K562 (cell line): ENCODE measurements around the gene ATG7. TPM values are rescaled to one million over a fixed set of nuclear protein-coding genes. Genes with fewer than 3 reads are reported as not detected.

Experiments
- ATAC-seq: fragments of 200-7000 bp; cut with Tn5 transposase; 3 replicates; pipeline ENCODE4 v1.9.1; 2020; ENCODE audit warnings: moderate library complexity
- BruUV-seq: library from RNA; stranded (reverse); fragments of 400-500 nt; replicated peaks from 2 replicates; lab custom pipeline; 2021; lab: Mats Ljungman, UMichigan
- CTCF ChIA-PET: fragments of 300-600 bp; formaldehyde crosslinking; extraction: SDS; loops from one replicate; lab custom pipeline; 2021; ENCODE audit warnings: low intra/inter-chr PET ratio; lab: Yijun Ruan, JAX
- POLR2A ChIA-PET: fragments of 300-600, 350-650 bp; sonication (Branson Sonifier 250); formaldehyde crosslinking; extraction: SDS; loops from one replicate; lab custom pipeline; 2021; ENCODE audit warnings: antibody characterized with exemption, inconsistent platforms; lab: Yijun Ruan, JAX
- DNase-seq, 4 experiments: peaks; one replicate each; pipeline versions ENCODE4 v3.0.0 to v3.0.0-alpha.2; 2011 to 2018; ENCODE audit warnings: low spot score in 3 of 4, mixed read lengths in 3 of 4; ENCODE audit errors: extremely low read depth in 1 of 4
- FAIRE-seq: peaks from 2 replicates; lab custom pipeline; 2011; peaks lifted over from hg19 to GRCh38; lab: Jason Lieb, UNC
- H2AFZ ChIP-seq: 2 replicates; pipeline ENCODE4 v1.6.0; 2011; ENCODE audit warnings: low read depth, low read length, control low read depth, inconsistent platforms
- H3K27ac ChIP-seq: fragments of 200-600 bp; 3 replicates; pipeline ENCODE4 v1.8.0; 2011; ENCODE audit warnings: low read depth, mild to moderate bottlenecking, control low read depth, inconsistent platforms, low read length, moderate library complexity, mixed read lengths; ENCODE audit errors: extremely low read depth
- H3K27me3 ChIP-seq, 2 experiments: fragments of 300-600 bp in 1 of 2; 2 replicates in 1 of 2; 3 replicates in 1 of 2; pipeline versions ENCODE4 v1.6.0 to v1.8.0; 2011; ENCODE audit warnings: inconsistent platforms in 2 of 2, low read length in 2 of 2, mild to moderate bottlenecking in 1 of 2, mixed read lengths in 1 of 2, moderate library complexity in 1 of 2; ENCODE audit not compliant: control insufficient read depth in 2 of 2, insufficient read depth in 2 of 2
- H3K36me3 ChIP-seq: fragments of 300-600 bp; 3 replicates; pipeline ENCODE4 v1.8.0; 2011; ENCODE audit warnings: mild to moderate bottlenecking, low read length, inconsistent platforms; ENCODE audit not compliant: control insufficient read depth, insufficient read depth
- H3K4me1 ChIP-seq, 2 experiments: fragments of 200-600 bp in 1 of 2; replicated peaks in 1 of 2; 2 replicates in 1 of 2; 3 replicates in 1 of 2; pipeline versions ENCODE4 v1.5.1 to v1.8.0; 2011; ENCODE audit warnings: inconsistent platforms in 2 of 2, low read length in 2 of 2, mild to moderate bottlenecking in 1 of 2, mixed read lengths in 1 of 2, moderate library complexity in 1 of 2; ENCODE audit not compliant: control insufficient read depth in 2 of 2, insufficient read depth in 2 of 2
- H3K4me2 ChIP-seq: 2 replicates; pipeline ENCODE4 v1.6.1; 2011; ENCODE audit warnings: low read length, control low read depth, inconsistent platforms, mixed read lengths; ENCODE audit not compliant: insufficient read depth
- H3K4me3 ChIP-seq: fragments of 200-600 bp; sonication (generic), shearing (Covaris generic); 2 replicates; pipeline ENCODE4 v1.5.1; 2016; ENCODE audit warnings: control low read depth, inconsistent platforms
- H3K79me2 ChIP-seq: fragments of 200-600 bp; 3 replicates; pipeline ENCODE4 v1.8.0; 2011; ENCODE audit warnings: low read length, inconsistent platforms; ENCODE audit not compliant: control insufficient read depth, insufficient read depth
- H3K9ac ChIP-seq, 2 experiments: 2 replicates each; pipeline versions ENCODE4 v1.6.0 to v1.6.1; 2011; ENCODE audit warnings: low read depth in 2 of 2, low read length in 2 of 2, control low read depth in 1 of 2, inconsistent platforms in 1 of 2, mild to moderate bottlenecking in 1 of 2, mixed read lengths in 1 of 2; ENCODE audit not compliant: insufficient read depth in 1 of 2
- H3K9me1 ChIP-seq: one replicate; pipeline ENCODE4 v1.6.0; 2011; ENCODE audit warnings: inconsistent platforms, mild to moderate bottlenecking, low read length, moderate library complexity; ENCODE audit not compliant: control insufficient read depth, insufficient read depth
- H3K9me3 ChIP-seq: replicated peaks from 2 replicates; pipeline ENCODE4 v1.5.1; 2011; ENCODE audit warnings: low read depth, low read length, inconsistent platforms; ENCODE audit not compliant: control insufficient read depth, insufficient read depth
- H4K20me1 ChIP-seq: replicated peaks from 2 replicates; pipeline ENCODE4 v1.6.1; 2011; ENCODE audit warnings: low read length, inconsistent platforms, mixed read lengths; ENCODE audit not compliant: control insufficient read depth, insufficient read depth
- DACH1 ChIP-seq: fragments of 450-650 bp; IDR thresholded peaks from 2 replicates; pipeline ENCODE4 v1.6.1; 2018; ENCODE audit not compliant: partially characterized antibody
- HOXB6 ChIP-seq: fragments of 250-450 bp; sonication (Bioruptor Pico); IDR thresholded peaks from 2 replicates; pipeline ENCODE4 v1.5.1; 2022; ENCODE audit warnings: mild to moderate bottlenecking, borderline replicate concordance
- KLF13 ChIP-seq: fragments of 450-650 bp; IDR thresholded peaks from 2 replicates; pipeline ENCODE4 v1.6.1; 2016; ENCODE audit warnings: missing genetic modification characterization, low read depth, mild to moderate bottlenecking, missing compliant biosample characterization, moderate library complexity, borderline replicate concordance
- NFIX ChIP-seq: fragments of 250-450 bp; sonication (Bioruptor Pico); IDR thresholded peaks from 2 replicates; pipeline ENCODE4 v1.4.0; 2020; ENCODE audit warnings: low read depth, mild to moderate bottlenecking, moderate library complexity
- NFXL1 ChIP-seq: fragments of 450-650 bp; formaldehyde crosslinking; IDR thresholded peaks from 2 replicates; pipeline ENCODE4 v1.4.0; 2021; ENCODE audit warnings: mild to moderate bottlenecking
- NR2C2 ChIP-seq, 2 experiments: fragments of 200-800 bp in 1 of 2; sonication (Bioruptor generic) in 1 of 2; sonication (generic) in 1 of 2; formaldehyde crosslinking in 1 of 2; IDR thresholded peaks; 2 replicates each; pipeline versions ENCODE4 v1.6.1 to v1.8.0; 2016 to 2022; ENCODE audit warnings: mild to moderate bottlenecking in 1 of 2, missing compliant biosample characterization in 1 of 2, missing genetic modification characterization in 1 of 2, missing genetic modification reagents in 1 of 2
- RHOXF2B ChIP-seq: fragments of 250-450 bp; sonication (Bioruptor Pico); conservative IDR thresholded peaks from 2 replicates; pipeline ENCODE4 v1.5.1; 2021
- ZNF146 ChIP-seq: IDR thresholded peaks from one replicate; pipeline ENCODE4 v1.6.1; 2018; ENCODE audit warnings: missing compliant biosample characterization; ENCODE audit not compliant: unreplicated experiment
- ZNF263 ChIP-seq: sonication (generic); formaldehyde crosslinking; IDR thresholded peaks from 2 replicates; pipeline ENCODE4 v1.8.0; 2022; ENCODE audit warnings: mild to moderate bottlenecking, missing genetic modification reagents, borderline replicate concordance
- WGBS: fragments of 100-300 bp; shearing (Covaris generic); methylation state at CpG from one replicate; pipeline ENCODE4 v1.1.6; 2016; ENCODE audit warnings: low coverage, mixed read lengths; ENCODE audit not compliant: insufficient coverage; ENCODE audit errors: missing lambda C conversion rate; 5-methylcytosine and 5-hydroxymethylcytosine counted together
- in situ Hi-C: fragments of 300-500 bp; cut with MboI; formaldehyde crosslinking; loops from 4 replicates; pipeline ENCODE4 v1.15.0; 2018; ENCODE audit warnings: inconsistent platforms, mixed read lengths
- intact Hi-C: fragments of 100-400 bp; cut with micrococcal nuclease; formaldehyde crosslinking; loops from 2 replicates; pipeline ENCODE4 v1.14.2; 2022
- polyA plus RNA-seq, 8 experiments: library from polyadenylated mRNA; depleted of rRNA in 4 of 8; stranded (reverse) in 5 of 8; unstranded in 3 of 8; fragments of >200 nt; fragmentation: Nextera tagmentation in 2 of 8; fragmentation: Illumina TruSeq in 1 of 8; extraction: Ambion mirVana in 2 of 8; extraction: Trizol in 1 of 8; gene quantifications; 2 replicates each; pipeline versions ENCODE4 v1.2.1 to v1.2.3, GENCODE V29; 2011 to 2014; ENCODE audit warnings: inconsistent platforms in 1 of 8, missing spikeins in 1 of 8
- total RNA-seq, 7 experiments: library from RNA; depleted of rRNA in 6 of 7; stranded (reverse); fragments of >200 nt in 6 of 7; fragmentation: Illumina TruSeq in 2 of 7; extraction: Trizol in 2 of 7; gene quantifications; 2 replicates each; pipeline versions ENCODE4 v1.2.1 to v1.2.3, GENCODE V29; 2011 to 2021; ENCODE audit warnings: low replicate concordance in 1 of 7
- TF ChIP-seq, protein P1 (sequence below): fragments of 250-450 bp; sonication (Bioruptor Pico); IDR thresholded peaks from 2 replicates; pipeline ENCODE4 v1.5.0; 2020; ENCODE audit warnings: mild to moderate bottlenecking, borderline replicate concordance

ATG7 gene
- total and polyA plus RNA-seq, 9 of the 15 experiments (the other 6 are each of a cell fraction or from before 2014, with no cell fraction given) = 18.3 to 45.3 (median 33.6) TPM

DNA sequence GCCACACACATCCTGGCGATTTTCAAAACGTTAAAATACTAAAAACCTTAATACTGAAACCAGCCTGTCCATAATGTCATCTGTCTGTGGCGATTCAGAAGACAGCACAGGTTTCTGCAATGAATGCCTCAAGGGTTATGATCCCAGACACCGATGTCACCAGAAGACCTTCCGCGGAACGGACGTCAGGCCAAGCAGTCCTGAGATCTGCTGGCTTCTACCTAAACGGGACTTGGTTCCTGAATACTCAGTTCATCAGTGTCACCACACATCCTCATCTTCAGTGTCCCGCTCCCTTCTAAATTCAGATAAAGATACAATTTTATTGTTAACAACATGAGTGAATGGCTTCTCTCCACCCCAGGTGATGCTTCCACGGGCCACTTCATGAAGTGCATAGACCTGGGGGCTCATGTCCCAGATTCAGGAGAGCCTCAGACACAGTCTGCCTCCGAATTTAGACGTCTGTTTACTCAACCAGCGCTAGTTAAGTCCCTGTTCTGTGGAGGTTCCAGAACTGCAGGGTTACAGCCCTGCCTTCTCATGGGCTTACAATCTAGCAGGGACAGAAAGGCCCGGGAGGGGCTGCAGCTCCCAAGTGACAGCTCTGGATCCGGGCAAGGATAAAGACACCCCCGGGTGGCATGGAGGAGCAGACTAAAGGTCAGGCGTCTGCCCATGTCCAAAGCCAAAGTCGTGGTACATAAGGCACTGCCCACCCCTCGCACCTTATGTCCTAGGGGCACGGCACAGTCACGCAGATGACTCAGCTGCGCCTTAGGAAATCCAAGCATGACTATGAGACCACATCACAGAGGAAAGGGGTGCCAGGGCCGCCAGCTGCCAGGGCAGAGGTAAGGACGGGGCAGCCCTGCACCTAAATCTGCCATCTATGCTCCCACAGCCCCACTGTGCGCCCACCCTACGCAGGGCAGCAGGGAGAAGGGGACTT, 295.6 kb downstream of the ATG7 start:
- H3K27me3 ChIP-seq = peaks cover 0 to 19% of the 10 kb centered on the region in 2 experiments; a peak in 2 of 5 replicates
- BruUV-seq = no TSS peak
- H4K20me1 ChIP-seq = peaks cover 14% of the 10 kb centered on the region
- TF ChIP-seq NR2C2 (CRISPR knock-in tag; IDR thresholded peaks at IDR 0.05) (no peak), NR2C2 (tag; IDR thresholded peaks at IDR 0.05) (no peak), RHOXF2B (no peak), KLF13 (tag) (no peak), NFXL1 (no peak), ZNF263 (CRISPR knock-in tag) (no peak), HOXB6 (CRISPR knock-in tag) (no peak), NFIX (no peak), DACH1 (no peak), ZNF146 (no peak)
- TF ChIP-seq, protein P1, sequence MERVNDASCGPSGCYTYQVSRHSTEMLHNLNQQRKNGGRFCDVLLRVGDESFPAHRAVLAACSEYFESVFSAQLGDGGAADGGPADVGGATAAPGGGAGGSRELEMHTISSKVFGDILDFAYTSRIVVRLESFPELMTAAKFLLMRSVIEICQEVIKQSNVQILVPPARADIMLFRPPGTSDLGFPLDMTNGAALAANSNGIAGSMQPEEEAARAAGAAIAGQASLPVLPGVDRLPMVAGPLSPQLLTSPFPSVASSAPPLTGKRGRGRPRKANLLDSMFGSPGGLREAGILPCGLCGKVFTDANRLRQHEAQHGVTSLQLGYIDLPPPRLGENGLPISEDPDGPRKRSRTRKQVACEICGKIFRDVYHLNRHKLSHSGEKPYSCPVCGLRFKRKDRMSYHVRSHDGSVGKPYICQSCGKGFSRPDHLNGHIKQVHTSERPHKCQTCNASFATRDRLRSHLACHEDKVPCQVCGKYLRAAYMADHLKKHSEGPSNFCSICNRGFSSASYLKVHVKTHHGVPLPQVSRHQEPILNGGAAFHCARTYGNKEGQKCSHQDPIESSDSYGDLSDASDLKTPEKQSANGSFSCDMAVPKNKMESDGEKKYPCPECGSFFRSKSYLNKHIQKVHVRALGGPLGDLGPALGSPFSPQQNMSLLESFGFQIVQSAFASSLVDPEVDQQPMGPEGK (CRISPR knock-in tag) = no peak
- TF ChIP-seq, all 486 proteins: peak for 0
- Histone ChIP-seq H3K79me2 (no peaks in the 10 kb centered on the region), H3K4me3 (no peak overlapping the region), H3K9me3 (no peaks in the 10 kb centered on the region), H3K4me1 (peaks cover 0 to 4% of the 10 kb centered on the region in 2 experiments; a peak in 1 of 5 replicates), H2AFZ (no peak overlapping the region), H3K36me3 (no peaks in the 10 kb centered on the region; the same call in 2 of the 3 replicates), H3K4me2 (no peak overlapping the region), H3K9me1 (no peaks in the 10 kb centered on the region), H3K9ac (no peak overlapping the region), H3K27ac (no peak overlapping the region)
- intact Hi-C loops = no loop called here
- no peak for ATAC-seq
- in situ Hi-C loops = no loop called here
- FAIRE-seq = peak; percentile 51
- WGBS = 54% methylated on average over 27 of the region's 27 CpGs
- ChIA-PET CTCF (no interaction called here), POLR2A (interaction anchor here (0.6 to 1.3 kb wide), 3 partner anchors 9 to 20 kb away, joined by 3 to 5 read pairs (median 5); no protein-coding TSS in a partner anchor)
- no peak for DNase-seq
